DND-41 (cell line): ENCODE results near the gene PMIS2.
"Not testable (repeated sequence)": the region's sequence is repeated elsewhere in the genome, so short reads cannot be mapped to it uniquely, and the experiment has no call there.

ENCODE experiments used
- ATAC-seq: fragments of 200-7000 bp; cut with Tn5 transposase; 3 replicates; pipeline ENCODE4 v1.9.1; 2021; ENCODE audit warnings: low read depth; ENCODE audit not compliant: insufficient read depth
- DNase-seq: peaks from one replicate; pipeline ENCODE4 v3.0.0-alpha.2; 2020
- H2AFZ ChIP-seq: 2 replicates; pipeline ENCODE4 v1.6.0; 2012; ENCODE audit warnings: low read depth, low read length
- H3K27ac ChIP-seq: 2 replicates; pipeline ENCODE4 v1.5.1; 2012; ENCODE audit warnings: low read length, inconsistent platforms
- H3K27me3 ChIP-seq: fragments of 200-600 bp; sonication (generic); 2 replicates; pipeline ENCODE4 v1.6.0; 2012; ENCODE audit warnings: low read length, mild to moderate bottlenecking, inconsistent platforms; ENCODE audit not compliant: insufficient read depth, poor library complexity
- H3K36me3 ChIP-seq: 2 replicates; pipeline ENCODE4 v1.5.1; 2012; ENCODE audit warnings: low read length, inconsistent platforms; ENCODE audit not compliant: insufficient read depth
- H3K4me1 ChIP-seq: 2 replicates; pipeline ENCODE4 v1.5.1; 2012; ENCODE audit warnings: mild to moderate bottlenecking, low read length; ENCODE audit not compliant: insufficient read depth
- H3K4me2 ChIP-seq: 2 replicates; pipeline ENCODE4 v1.6.0; 2012; ENCODE audit warnings: mild to moderate bottlenecking, moderate library complexity, low read length, inconsistent platforms; ENCODE audit not compliant: insufficient read depth
- H3K4me3 ChIP-seq, 2 experiments: fragments of 200-600 bp in 1 of 2; shearing (Covaris generic) in 1 of 2; 2 replicates each; pipeline ENCODE4 v1.5.1; 2012 to 2016; ENCODE audit warnings: inconsistent platforms in 2 of 2, low read length in 2 of 2, mild to moderate bottlenecking in 2 of 2, low read depth in 1 of 2, moderate library complexity in 1 of 2
- H3K79me2 ChIP-seq: 2 replicates; pipeline ENCODE4 v1.6.0; 2012; ENCODE audit warnings: low read length, inconsistent platforms; ENCODE audit not compliant: insufficient read depth
- H3K9ac ChIP-seq: 2 replicates; pipeline ENCODE4 v1.6.0; 2012; ENCODE audit warnings: low read depth, mild to moderate bottlenecking, inconsistent platforms, low read length, moderate library complexity
- H3K9me3 ChIP-seq: 2 replicates; pipeline ENCODE4 v1.5.1; 2012; ENCODE audit warnings: low read length, moderate library complexity, mild to moderate bottlenecking, inconsistent platforms; ENCODE audit not compliant: insufficient read depth, severe bottlenecking
- H4K20me1 ChIP-seq: 2 replicates; pipeline ENCODE4 v1.6.0; 2012; ENCODE audit warnings: low read length; ENCODE audit not compliant: insufficient read depth
- EZH2 ChIP-seq: IDR thresholded peaks from 3 replicates; pipeline ENCODE4 v1.6.1; 2012; ENCODE audit warnings: borderline replicate concordance, low read depth, mild to moderate bottlenecking, moderate library complexity, low read length, inconsistent platforms; ENCODE audit not compliant: severe bottlenecking
- TF ChIP-seq, protein P1 (sequence below): IDR thresholded peaks from 2 replicates; pipeline ENCODE4 v1.5.1; 2012; ENCODE audit warnings: borderline replicate concordance, low read length, moderate library complexity, mild to moderate bottlenecking; ENCODE audit not compliant: poor library complexity, severe bottlenecking; ENCODE audit errors: extremely low read depth

The PMIS2 gene

DNA sequence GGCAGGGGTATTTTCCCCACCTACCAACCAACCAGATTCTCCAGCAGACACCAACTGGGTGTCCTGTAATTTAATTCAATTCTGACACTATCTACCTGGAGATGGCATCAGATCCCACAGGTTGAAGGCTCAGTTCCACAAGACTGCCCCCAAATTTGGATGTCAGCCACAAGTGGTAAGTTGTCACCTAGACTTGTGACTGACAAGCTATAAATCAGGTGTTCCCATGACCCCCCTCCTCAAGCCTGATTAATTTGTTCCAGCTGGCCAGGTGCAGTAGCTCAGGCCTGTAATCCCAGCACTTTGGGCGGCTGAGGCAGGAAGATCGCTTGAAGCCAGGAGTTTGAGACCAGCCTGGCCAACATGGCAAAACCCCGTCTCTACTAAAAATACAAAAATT is 16.0 kb downstream of the PMIS2 start:
- Histone ChIP-seq H3K36me3 (no peaks in the 10 kb centered on the region), H3K4me2 (no peak overlapping the region), H3K9ac (no peak overlapping the region), H3K9me3 (no peaks in the 10 kb centered on the region), H4K20me1 (no peaks in the 10 kb centered on the region), H3K4me1 (no peaks in the 10 kb centered on the region), H3K79me2 (no peaks in the 10 kb centered on the region), H2AFZ (no peak overlapping the region), H3K27me3 (no peaks in the 10 kb centered on the region), H3K4me3 (no peak overlapping the region), H3K27ac (no peak overlapping the region)
- no peak for ATAC-seq
- no peak for DNase-seq
- no peak for TF ChIP-seq EZH2
- TF ChIP-seq, protein P1, sequence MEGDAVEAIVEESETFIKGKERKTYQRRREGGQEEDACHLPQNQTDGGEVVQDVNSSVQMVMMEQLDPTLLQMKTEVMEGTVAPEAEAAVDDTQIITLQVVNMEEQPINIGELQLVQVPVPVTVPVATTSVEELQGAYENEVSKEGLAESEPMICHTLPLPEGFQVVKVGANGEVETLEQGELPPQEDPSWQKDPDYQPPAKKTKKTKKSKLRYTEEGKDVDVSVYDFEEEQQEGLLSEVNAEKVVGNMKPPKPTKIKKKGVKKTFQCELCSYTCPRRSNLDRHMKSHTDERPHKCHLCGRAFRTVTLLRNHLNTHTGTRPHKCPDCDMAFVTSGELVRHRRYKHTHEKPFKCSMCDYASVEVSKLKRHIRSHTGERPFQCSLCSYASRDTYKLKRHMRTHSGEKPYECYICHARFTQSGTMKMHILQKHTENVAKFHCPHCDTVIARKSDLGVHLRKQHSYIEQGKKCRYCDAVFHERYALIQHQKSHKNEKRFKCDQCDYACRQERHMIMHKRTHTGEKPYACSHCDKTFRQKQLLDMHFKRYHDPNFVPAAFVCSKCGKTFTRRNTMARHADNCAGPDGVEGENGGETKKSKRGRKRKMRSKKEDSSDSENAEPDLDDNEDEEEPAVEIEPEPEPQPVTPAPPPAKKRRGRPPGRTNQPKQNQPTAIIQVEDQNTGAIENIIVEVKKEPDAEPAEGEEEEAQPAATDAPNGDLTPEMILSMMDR: no peak

DNA sequence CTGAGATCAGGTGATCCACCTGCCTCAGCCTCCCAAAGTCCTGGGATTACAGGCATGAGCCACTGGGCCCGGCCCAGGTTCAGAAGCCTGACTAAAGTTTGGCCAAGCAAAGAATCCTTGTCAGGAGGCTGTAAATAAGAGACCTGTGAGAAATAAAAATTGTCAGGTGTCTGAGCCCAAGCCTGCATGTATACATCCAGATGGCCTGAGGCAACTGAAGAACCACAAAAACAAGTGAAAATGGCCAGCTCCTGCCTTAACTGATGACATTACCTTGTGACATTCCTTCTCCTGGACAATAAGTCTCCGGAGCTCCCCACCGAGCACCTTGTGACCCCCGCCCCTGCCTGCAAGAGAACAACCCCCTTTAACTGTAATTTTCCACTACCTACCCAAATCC is 18.5 kb downstream of the PMIS2 start:
- H3K4me2 ChIP-seq, DNase-seq, H3K4me3 ChIP-seq, H3K36me3 ChIP-seq, H2AFZ ChIP-seq, ATAC-seq, H3K27me3 ChIP-seq, H3K9ac ChIP-seq, H3K27ac ChIP-seq, H3K9me3 ChIP-seq, H3K4me1 ChIP-seq, H4K20me1 ChIP-seq, H3K79me2 ChIP-seq: not testable (repeated sequence)

DNA sequence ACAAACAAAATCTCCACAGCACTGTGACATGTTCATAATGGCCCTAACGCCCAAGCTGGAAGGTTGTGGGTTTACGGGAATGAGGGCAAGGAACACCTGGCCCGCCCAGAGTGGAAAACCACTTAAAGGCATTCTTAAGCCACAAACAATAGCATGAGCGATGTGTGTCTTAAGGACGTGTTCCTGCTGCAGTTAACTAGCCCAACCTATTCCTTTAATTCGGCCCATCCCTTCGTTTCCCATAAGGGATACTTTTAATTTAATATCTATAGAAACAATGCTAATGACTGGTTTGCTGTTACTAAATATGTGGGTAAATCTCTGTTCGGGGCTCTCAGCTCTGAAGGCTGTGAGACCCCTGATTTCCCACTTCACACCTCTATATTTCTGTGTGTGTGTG is 21.2 kb downstream of the PMIS2 start:
- H3K9me3 ChIP-seq, H3K4me1 ChIP-seq, H3K79me2 ChIP-seq, H3K9ac ChIP-seq, ATAC-seq, DNase-seq, H3K36me3 ChIP-seq, H3K27ac ChIP-seq, H2AFZ ChIP-seq, H3K4me3 ChIP-seq, H3K27me3 ChIP-seq, H3K4me2 ChIP-seq, H4K20me1 ChIP-seq: not testable (repeated sequence)

DNA sequence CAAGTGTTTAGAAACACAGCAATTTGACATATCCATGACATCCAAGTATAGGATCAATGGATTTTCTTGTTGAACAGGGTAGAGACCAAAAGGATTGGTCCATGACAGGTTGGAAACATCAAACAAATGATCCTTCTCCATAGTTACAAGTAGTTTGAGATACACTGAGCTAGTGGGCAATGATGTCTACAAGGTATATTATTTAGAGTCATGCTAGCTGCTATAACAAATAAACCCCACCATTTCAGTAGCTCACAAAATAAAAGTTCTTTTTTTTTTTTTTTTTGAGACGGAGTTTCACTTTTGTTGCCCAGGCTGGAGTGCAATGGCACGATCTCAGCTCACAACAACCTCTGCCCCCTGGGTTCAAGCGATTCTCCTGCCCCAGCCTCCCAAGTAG is 21.7 kb downstream of the PMIS2 start:
- Histone ChIP-seq H2AFZ (no peak overlapping the region), H3K9ac (no peak overlapping the region), H3K27ac (no peak overlapping the region), H3K4me2 (no peak overlapping the region), H3K4me1 (peaks cover 8% of the 10 kb centered on the region), H3K9me3 (peaks cover 7% of the 10 kb centered on the region), H3K36me3 (no peaks in the 10 kb centered on the region), H3K27me3 (no peaks in the 10 kb centered on the region), H3K4me3 (no peak overlapping the region), H3K79me2 (peaks cover under 1% of the 10 kb centered on the region), H4K20me1 (no peaks in the 10 kb centered on the region)
- no peak for TF ChIP-seq EZH2
- TF ChIP-seq, protein P1: no peak
- ATAC-seq (no peak), DNase-seq (no peak)

DNA sequence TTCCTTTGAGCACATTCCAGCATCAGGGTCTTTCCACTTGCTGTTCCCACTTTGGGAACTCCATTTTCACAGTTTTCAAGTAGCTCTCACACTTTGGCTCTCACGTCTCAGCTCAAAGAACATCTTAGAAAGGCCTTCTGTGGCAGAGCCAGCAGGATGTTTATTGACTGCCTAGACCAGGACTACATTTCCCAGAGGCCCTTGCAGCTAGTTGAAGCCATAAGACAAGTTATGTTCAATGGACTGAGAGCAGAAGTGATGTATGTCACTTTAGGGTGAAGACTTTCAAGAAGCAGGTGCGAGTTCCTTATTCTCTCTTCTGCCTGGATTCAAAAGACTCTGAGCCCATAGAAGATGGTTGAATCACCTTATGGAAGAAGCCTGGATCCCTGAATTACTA is 22.3 kb downstream of the PMIS2 start:
- no peak overlapping the region for H3K27ac ChIP-seq
- peaks cover 6% of the 10 kb centered on the region for H3K79me2 ChIP-seq
- TF ChIP-seq, protein P1: no peak
- no peak for TF ChIP-seq EZH2
- H3K9me3 ChIP-seq: peaks cover 7% of the 10 kb centered on the region
- no peak overlapping the region for H3K9ac ChIP-seq
- H3K36me3 ChIP-seq: no peaks in the 10 kb centered on the region
- ATAC-seq: no peak
- DNase-seq: no peak
- no peak overlapping the region for H3K4me3 ChIP-seq
- H3K27me3 ChIP-seq: no peaks in the 10 kb centered on the region
- H3K4me1 ChIP-seq: peaks cover 13% of the 10 kb centered on the region
- H2AFZ ChIP-seq: no peak overlapping the region
- no peak overlapping the region for H3K4me2 ChIP-seq
- H4K20me1 ChIP-seq: no peaks in the 10 kb centered on the region
